SK-N-SH (cell line): Measurements from ENCODE around the gene CLASRP. TPM values are rescaled to one million over a fixed set of nuclear protein-coding genes. Genes with fewer than 3 reads are reported as not detected.

Experiments used
- CTCF ChIA-PET: fragments of 300-600, 350-600 bp; formaldehyde crosslinking; extraction: SDS; loops from one replicate; lab custom pipeline; 2021; lab: Yijun Ruan, JAX
- POLR2A ChIA-PET: fragments of 350-600 bp; sonication (Branson Sonifier 250); formaldehyde crosslinking; extraction: SDS; loops from one replicate; lab custom pipeline; 2020; ENCODE audit warnings: antibody characterized with exemption, inconsistent platforms; lab: Yijun Ruan, JAX
- DNase-seq: peaks from one replicate; pipeline ENCODE4 v3.0.0; 2012
- H2AFZ ChIP-seq: fragments of 200-600 bp; sonication (generic); 2 replicates; pipeline ENCODE4 v1.8.1; 2016; ENCODE audit warnings: antibody characterized with exemption, mild to moderate bottlenecking, low read depth
- H3F3A ChIP-seq: fragments of 200-600 bp; sonication (generic); replicated peaks from 2 replicates; pipeline ENCODE3; 2016; ENCODE audit warnings: antibody characterized with exemption, mild to moderate bottlenecking; ENCODE audit not compliant: insufficient read depth
- H3K27ac ChIP-seq, 2 experiments: fragments of 200-500 bp in 1 of 2; fragments of 200-600 bp in 1 of 2; sonication (Bioruptor generic) in 1 of 2; sonication (generic), shearing (Covaris generic) in 1 of 2; 2 replicates each; pipeline versions ENCODE4 v1.5.1 to v1.6.1; 2014 to 2016; ENCODE audit warnings: low read depth in 2 of 2, inconsistent platforms in 1 of 2, low read length in 1 of 2, mild to moderate bottlenecking in 1 of 2, mixed read lengths in 1 of 2
- H3K27me3 ChIP-seq: fragments of 200-600 bp; sonication (generic), shearing (Covaris generic); 2 replicates; pipeline ENCODE4 v1.6.1; 2016; ENCODE audit warnings: mixed run types; ENCODE audit not compliant: insufficient read depth
- H3K36me3 ChIP-seq, 2 experiments: fragments of 200-500 bp in 1 of 2; fragments of 200-600 bp in 1 of 2; sonication (Bioruptor generic) in 1 of 2; sonication (generic) in 1 of 2; replicated peaks in 1 of 2; 2 replicates each; pipeline versions ENCODE3 to v1.5.1; 2014 to 2016; ENCODE audit warnings: low read length in 1 of 2, mild to moderate bottlenecking in 1 of 2; ENCODE audit not compliant: insufficient read depth in 2 of 2, control insufficient read depth in 1 of 2
- H3K4me1 ChIP-seq, 2 experiments: fragments of 200-500 bp in 1 of 2; fragments of 200-600 bp in 1 of 2; sonication (Bioruptor generic) in 1 of 2; sonication (generic), shearing (Covaris generic) in 1 of 2; 2 replicates each; pipeline versions ENCODE4 v1.5.1 to v1.6.1; 2014 to 2016; ENCODE audit warnings: low read depth in 1 of 2, low read length in 1 of 2, mixed run types in 1 of 2; ENCODE audit not compliant: insufficient read depth in 2 of 2, control insufficient read depth in 1 of 2
- H3K4me2 ChIP-seq: fragments of 200-600 bp; sonication (generic), shearing (Covaris generic); 2 replicates; pipeline ENCODE4 v1.6.1; 2017; ENCODE audit warnings: mixed run types
- H3K4me3 ChIP-seq, 2 experiments: fragments of 200-500 bp in 1 of 2; fragments of 200-600 bp in 1 of 2; sonication (Bioruptor generic) in 1 of 2; sonication (generic), shearing (Covaris generic) in 1 of 2; 2 replicates each; pipeline versions ENCODE4 v1.5.1 to v1.8.1; 2014 to 2016; ENCODE audit warnings: low read depth in 2 of 2, inconsistent platforms in 1 of 2, low read length in 1 of 2, mild to moderate bottlenecking in 1 of 2, mixed read lengths in 1 of 2, moderate library complexity in 1 of 2
- H3K79me2 ChIP-seq: fragments of 200-600 bp; sonication (generic); 2 replicates; pipeline ENCODE4 v1.8.1; 2017; ENCODE audit warnings: mild to moderate bottlenecking; ENCODE audit not compliant: insufficient read depth
- H3K9ac ChIP-seq: fragments of 200-600 bp; sonication (generic); 2 replicates; pipeline ENCODE4 v1.6.1; 2017; ENCODE audit warnings: mixed run types
- H3K9me2 ChIP-seq: fragments of 200-600 bp; sonication (generic); 2 replicates; pipeline ENCODE4 v1.6.1; 2017; ENCODE audit warnings: mixed run types
- H3K9me3 ChIP-seq: fragments of 200-600 bp; sonication (generic); 2 replicates; pipeline ENCODE4 v1.6.1; 2017; ENCODE audit warnings: mixed run types, mild to moderate bottlenecking, moderate library complexity
- H4K20me1 ChIP-seq: fragments of 200-600 bp; sonication (generic); 2 replicates; pipeline ENCODE4 v1.6.1; 2017; ENCODE audit warnings: mild to moderate bottlenecking, mixed run types; ENCODE audit not compliant: insufficient read depth
- CHD2 ChIP-seq: fragments of 150-350 bp; IDR thresholded peaks from 2 replicates; pipeline ENCODE4 v1.6.1; 2018; ENCODE audit warnings: low read length; ENCODE audit not compliant: partially characterized antibody
- ELF1 ChIP-seq: IDR thresholded peaks from 2 replicates; pipeline ENCODE4 v1.4.0; 2012
- FOXM1 ChIP-seq: IDR thresholded peaks from 2 replicates; pipeline ENCODE4 v1.4.0; 2012; ENCODE audit warnings: low read depth, mild to moderate bottlenecking
- GATA2 ChIP-seq: sonication (generic); formaldehyde crosslinking; IDR thresholded peaks from 2 replicates; pipeline ENCODE4 v1.5.0; 2020; ENCODE audit warnings: mild to moderate bottlenecking, missing genetic modification reagents
- JUND ChIP-seq: IDR thresholded peaks from 2 replicates; pipeline ENCODE4 v1.4.0; 2012
- NRF1 ChIP-seq: IDR thresholded peaks from 2 replicates; pipeline ENCODE4 v1.6.1; 2012; ENCODE audit warnings: low read depth, mild to moderate bottlenecking, low read length
- POLR2AphosphoS5 ChIP-seq: IDR thresholded peaks from 2 replicates; pipeline ENCODE4 v1.6.1; 2012; ENCODE audit warnings: low read depth, low read length
- RCOR1 ChIP-seq: fragments of 150-350 bp; IDR thresholded peaks from 2 replicates; pipeline ENCODE4 v1.6.1; 2017; ENCODE audit warnings: antibody characterized with exemption, low read length
- REST ChIP-seq: IDR thresholded peaks from 2 replicates; pipeline ENCODE4 v1.6.1; 2012; ENCODE audit warnings: mild to moderate bottlenecking, low read depth, low read length, moderate library complexity
- RFX5 ChIP-seq: IDR thresholded peaks from 2 replicates; pipeline ENCODE4 v1.6.1; 2012; ENCODE audit warnings: mild to moderate bottlenecking, improper control_type of control experiment, low read length
- RXRA ChIP-seq: IDR thresholded peaks from 2 replicates; pipeline ENCODE4 v1.4.0; 2012; ENCODE audit warnings: low read depth, mild to moderate bottlenecking, borderline replicate concordance
- SIN3A ChIP-seq: IDR thresholded peaks from 2 replicates; pipeline ENCODE4 v1.6.1; 2012; ENCODE audit warnings: low read depth, mild to moderate bottlenecking, low read length, moderate library complexity, borderline replicate concordance
- TAF1 ChIP-seq: IDR thresholded peaks from 2 replicates; pipeline ENCODE4 v1.6.1; 2012; ENCODE audit warnings: low read depth, mild to moderate bottlenecking, low read length, moderate library complexity, borderline replicate concordance
- TEAD4 ChIP-seq: IDR thresholded peaks from 2 replicates; pipeline ENCODE4 v1.4.0; 2012; ENCODE audit warnings: mild to moderate bottlenecking, borderline replicate concordance; ENCODE audit not compliant: insufficient read depth
- USF2 ChIP-seq: fragments of 150-350 bp; IDR thresholded peaks from 2 replicates; pipeline ENCODE4 v1.6.1; 2017; ENCODE audit warnings: antibody characterized with exemption, low read length, low read depth, borderline replicate concordance
- YY1 ChIP-seq: IDR thresholded peaks from 2 replicates; pipeline ENCODE4 v1.4.0; 2012; ENCODE audit warnings: low read depth, mild to moderate bottlenecking
- ZBTB33 ChIP-seq: IDR thresholded peaks from 2 replicates; pipeline ENCODE4 v1.4.0; 2012; ENCODE audit warnings: low read depth, borderline replicate concordance
- WGBS: methylation state at CpG from one replicate; pipeline ENCODE4 v1.1.6; 2017; ENCODE audit warnings: low lambda C conversion rate; 5-methylcytosine and 5-hydroxymethylcytosine counted together
- polyA plus RNA-seq, 3 experiments: library from polyadenylated mRNA; depleted of rRNA; stranded (reverse); fragments of >200 nt; gene quantifications; 2 replicates each; pipeline ENCODE4 v1.2.3, GENCODE V29; 2012
- TF ChIP-seq, protein P1 (sequence below): fragments of 200-600 bp; sonication (generic); IDR thresholded peaks from 2 replicates; pipeline ENCODE4 v1.6.1; 2017; ENCODE audit warnings: antibody characterized with exemption, mild to moderate bottlenecking, moderate library complexity
- TF ChIP-seq, protein P2 (sequence below): fragments of 150-350 bp; IDR thresholded peaks from 2 replicates; pipeline ENCODE4 v1.6.1; 2016; ENCODE audit warnings: mild to moderate bottlenecking, low read depth, low read length

The CLASRP gene
- polyA plus RNA-seq, 1 of the 3 experiments (the other 2 are of a cell fraction), result 54.8 TPM

DNA sequence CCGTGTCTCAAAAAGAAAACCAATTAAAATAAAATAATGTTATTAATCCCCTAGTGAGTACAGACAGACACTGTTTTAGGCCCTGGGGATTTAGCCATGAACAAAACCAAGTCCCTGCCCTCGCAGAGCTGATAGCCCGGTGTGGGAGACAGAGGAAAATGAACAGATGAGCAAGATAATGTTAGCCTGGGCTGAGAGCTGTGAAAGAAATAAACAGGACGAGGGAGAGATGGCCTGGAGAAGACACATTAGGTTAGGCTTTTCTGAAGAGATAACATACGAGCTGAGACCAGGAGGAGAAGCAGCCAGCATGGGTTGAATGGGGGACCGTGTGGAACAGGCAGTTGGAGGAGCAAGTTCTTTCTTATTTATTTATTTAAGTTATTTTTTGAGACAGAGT, 28.5 kb upstream of the CLASRP start:
- Histone ChIP-seq H3K27me3 (no peaks in the 10 kb centered on the region), H3K9me3 (no peaks in the 10 kb centered on the region), H3F3A (no peaks in the 10 kb centered on the region), H3K27ac (peak overlapping the region in 1 of 2 experiments; percentile 3; a peak in 1 of 4 replicates), H3K4me3 (no peak overlapping the region), H3K9ac (no peak overlapping the region), H3K4me2 (no peak overlapping the region), H3K4me1 (no peaks in the 10 kb centered on the region), H3K79me2 (no peaks in the 10 kb centered on the region), H2AFZ (no peak overlapping the region), H4K20me1 (no peaks in the 10 kb centered on the region), H3K9me2 (no peaks in the 10 kb centered on the region), H3K36me3 (peaks cover 0 to 6% of the 10 kb centered on the region in 2 experiments)
- TF ChIP-seq RFX5 (no peak), FOXM1 (no peak), TEAD4 (no peak), ELF1 (no peak), GATA2 (0 out of 2 replicates have a peak, but pooled peaks have one; percentile 11), NRF1 (no peak), POLR2AphosphoS5 (no peak)
- ChIA-PET CTCF (interaction anchor here (0.7 kb wide), 1 partner anchor 58 kb away, joined by 3 read pairs; no protein-coding TSS in a partner anchor), POLR2A (interaction anchor here (1.4 kb wide), 1 partner anchor 8 kb away, joined by 3 read pairs; no protein-coding TSS in a partner anchor)
- WGBS, result 65% methylated on average over 6 of the region's 6 CpGs
- DNase-seq, result no peak

GRCh38 chr19:45011959-45012358, 26.9 kb upstream of the CLASRP start:
- H3K9ac ChIP-seq, result no peak overlapping the region
- TF ChIP-seq TAF1 (no peak), FOXM1 (no peak), ZBTB33 (no peak), POLR2AphosphoS5 (no peak), JUND (no peak), GATA2 (no peak), RCOR1 (no peak), REST (no peak), CHD2 (no peak), USF2 (no peak), RXRA (no peak), YY1 (no peak), SIN3A (no peak)
- TF ChIP-seq, protein P1, sequence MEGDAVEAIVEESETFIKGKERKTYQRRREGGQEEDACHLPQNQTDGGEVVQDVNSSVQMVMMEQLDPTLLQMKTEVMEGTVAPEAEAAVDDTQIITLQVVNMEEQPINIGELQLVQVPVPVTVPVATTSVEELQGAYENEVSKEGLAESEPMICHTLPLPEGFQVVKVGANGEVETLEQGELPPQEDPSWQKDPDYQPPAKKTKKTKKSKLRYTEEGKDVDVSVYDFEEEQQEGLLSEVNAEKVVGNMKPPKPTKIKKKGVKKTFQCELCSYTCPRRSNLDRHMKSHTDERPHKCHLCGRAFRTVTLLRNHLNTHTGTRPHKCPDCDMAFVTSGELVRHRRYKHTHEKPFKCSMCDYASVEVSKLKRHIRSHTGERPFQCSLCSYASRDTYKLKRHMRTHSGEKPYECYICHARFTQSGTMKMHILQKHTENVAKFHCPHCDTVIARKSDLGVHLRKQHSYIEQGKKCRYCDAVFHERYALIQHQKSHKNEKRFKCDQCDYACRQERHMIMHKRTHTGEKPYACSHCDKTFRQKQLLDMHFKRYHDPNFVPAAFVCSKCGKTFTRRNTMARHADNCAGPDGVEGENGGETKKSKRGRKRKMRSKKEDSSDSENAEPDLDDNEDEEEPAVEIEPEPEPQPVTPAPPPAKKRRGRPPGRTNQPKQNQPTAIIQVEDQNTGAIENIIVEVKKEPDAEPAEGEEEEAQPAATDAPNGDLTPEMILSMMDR, result no peak
- TF ChIP-seq, protein P2, sequence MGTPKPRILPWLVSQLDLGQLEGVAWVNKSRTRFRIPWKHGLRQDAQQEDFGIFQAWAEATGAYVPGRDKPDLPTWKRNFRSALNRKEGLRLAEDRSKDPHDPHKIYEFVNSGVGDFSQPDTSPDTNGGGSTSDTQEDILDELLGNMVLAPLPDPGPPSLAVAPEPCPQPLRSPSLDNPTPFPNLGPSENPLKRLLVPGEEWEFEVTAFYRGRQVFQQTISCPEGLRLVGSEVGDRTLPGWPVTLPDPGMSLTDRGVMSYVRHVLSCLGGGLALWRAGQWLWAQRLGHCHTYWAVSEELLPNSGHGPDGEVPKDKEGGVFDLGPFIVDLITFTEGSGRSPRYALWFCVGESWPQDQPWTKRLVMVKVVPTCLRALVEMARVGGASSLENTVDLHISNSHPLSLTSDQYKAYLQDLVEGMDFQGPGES, result no peak

More at GRCh38 chr19:45011959-45012358, 26.9 kb upstream of the CLASRP start:
- H2AFZ ChIP-seq, result no peak overlapping the region
- CTCF ChIA-PET, result no interaction called here
- H3K9me3 ChIP-seq, result no peaks in the 10 kb centered on the region
- no peaks in the 10 kb centered on the region for H3K4me1 ChIP-seq
- POLR2A ChIA-PET, result no interaction called here
- H3K9me2 ChIP-seq, result no peaks in the 10 kb centered on the region
- H3K27me3 ChIP-seq, result no peaks in the 10 kb centered on the region
- H3F3A ChIP-seq, result peaks cover 8% of the 10 kb centered on the region
- no peak overlapping the region for H3K4me2 ChIP-seq
- no peaks in the 10 kb centered on the region for H3K36me3 ChIP-seq
- no peak for DNase-seq
- H3K27ac ChIP-seq, result no peak overlapping the region
- H3K4me3 ChIP-seq, result no peak overlapping the region
- 98% methylated on average over 28 of the region's 42 CpGs for WGBS
- no peaks in the 10 kb centered on the region for H3K79me2 ChIP-seq
- H4K20me1 ChIP-seq, result no peaks in the 10 kb centered on the region
